Stimulated activated CD4-positive, alpha-beta T cell treated with anti-CD3 and anti-CD28 coated beads, Interleukin-12 subunit alpha, Interleukin-12 subunit beta, amount 100 ng/mL, for 48 hours (primary cell): ENCODE measurements around the gene BCAR1.
"Not testable (repeated sequence)": the region's sequence is repeated elsewhere in the genome, so short reads cannot be mapped to it uniquely, and the experiment has no call there.

Experiments
- DNase-seq, 3 donors: peaks; one replicate each; pipeline ENCODE4 v3.0.0-alpha.2; 2020; ENCODE audit warnings: low read depth in 2 of 3, low spot score in 1 of 3

The BCAR1 gene

DNA sequence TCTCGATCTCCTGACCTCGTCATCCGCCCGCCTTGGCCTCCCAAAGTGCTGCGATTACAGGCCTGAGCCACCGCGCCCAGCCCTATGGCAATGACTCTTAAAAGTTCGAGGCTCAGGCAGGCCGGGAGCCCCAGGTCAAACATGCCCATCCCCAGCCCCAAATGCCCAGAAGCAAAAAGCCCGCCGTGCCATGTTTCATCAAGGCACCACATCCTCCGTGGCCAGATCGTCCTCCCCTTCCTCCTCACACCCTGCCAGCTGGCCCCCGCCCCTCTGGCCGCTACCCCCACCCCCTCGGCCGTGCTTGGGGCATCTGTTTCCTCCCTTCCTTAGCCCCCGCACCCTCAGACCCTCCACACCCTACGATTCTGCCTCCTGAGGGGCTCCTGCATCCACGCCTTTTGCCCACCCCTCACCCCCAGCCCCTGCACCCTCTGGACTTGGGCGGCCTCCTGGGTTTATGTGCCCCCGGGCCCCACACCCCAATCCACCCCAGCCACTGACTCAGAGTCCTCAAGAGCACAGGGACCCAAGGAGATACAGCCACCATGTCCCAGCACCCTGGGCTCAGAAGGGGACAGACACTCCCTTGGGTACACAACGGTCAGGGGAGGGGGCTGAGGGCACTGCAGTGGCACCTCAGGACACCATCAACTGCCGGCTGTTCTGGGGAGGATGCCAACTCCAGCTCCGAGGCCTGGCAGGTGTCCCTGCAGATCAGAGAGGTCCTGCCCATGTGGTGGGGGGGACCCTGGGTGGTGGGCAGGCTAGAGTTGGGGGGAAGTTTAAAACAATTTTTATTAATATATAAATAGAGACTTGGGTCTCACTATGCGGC is 25.5 kb downstream of the BCAR1 start:
- DNase-seq, result no peak

DNA sequence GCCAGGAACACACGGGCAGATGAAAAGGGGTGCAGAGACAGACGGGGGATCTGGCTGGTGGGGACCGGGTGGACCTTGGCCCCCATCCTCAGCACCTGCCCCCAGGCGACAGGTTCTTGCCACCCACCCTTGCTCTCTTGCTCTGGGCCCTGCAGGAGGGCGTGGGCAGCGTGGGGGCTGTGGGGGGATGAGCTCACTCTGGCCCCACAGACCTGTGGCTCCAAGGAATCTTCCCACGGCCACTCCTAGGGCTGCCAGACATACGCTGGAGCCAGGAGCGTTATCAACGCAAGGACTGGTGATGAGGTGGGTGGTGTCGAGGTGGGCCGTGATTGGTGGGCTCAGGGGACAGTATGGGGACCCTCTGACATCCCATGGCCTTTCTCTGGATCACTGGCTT is 26.3 kb downstream of the BCAR1 start:
- no peak for DNase-seq

DNA sequence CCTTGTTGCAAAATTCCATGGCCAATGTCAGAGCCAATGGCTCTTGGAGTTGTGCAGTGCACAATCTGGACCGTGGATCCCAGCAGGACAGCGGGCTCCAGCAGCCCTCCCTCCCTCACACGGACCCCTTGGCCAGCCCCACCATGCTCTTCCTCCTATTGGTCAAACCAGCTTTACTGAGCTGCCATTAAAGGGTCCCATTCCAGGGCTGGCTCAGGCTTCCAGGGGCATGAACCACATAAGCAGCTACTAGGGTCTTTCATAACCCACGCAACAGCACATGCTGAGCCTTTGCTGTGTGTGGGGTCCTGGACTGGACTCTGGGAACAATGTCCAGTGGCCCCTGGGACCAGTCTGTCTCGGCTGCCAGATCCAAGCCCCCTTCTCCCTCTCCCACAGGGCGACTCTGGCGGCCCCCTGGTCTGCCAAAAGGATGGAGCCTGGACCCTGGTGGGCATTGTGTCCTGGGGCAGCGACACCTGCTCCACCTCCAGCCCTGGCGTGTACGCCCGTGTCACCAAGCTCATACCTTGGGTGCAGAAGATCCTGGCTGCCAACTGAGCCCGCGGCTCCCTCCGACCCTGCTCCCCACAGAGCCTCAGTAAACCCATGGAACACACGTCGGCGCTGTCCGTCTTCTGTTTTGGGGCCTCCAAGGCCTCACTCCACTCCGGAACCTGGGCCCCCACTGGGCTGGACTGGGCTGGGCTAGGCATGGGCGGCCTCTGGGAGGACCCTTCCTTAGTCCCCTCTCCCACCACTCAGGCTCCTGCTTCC is 26.9 kb downstream of the BCAR1 start:
- DNase-seq, result no peak

DNA sequence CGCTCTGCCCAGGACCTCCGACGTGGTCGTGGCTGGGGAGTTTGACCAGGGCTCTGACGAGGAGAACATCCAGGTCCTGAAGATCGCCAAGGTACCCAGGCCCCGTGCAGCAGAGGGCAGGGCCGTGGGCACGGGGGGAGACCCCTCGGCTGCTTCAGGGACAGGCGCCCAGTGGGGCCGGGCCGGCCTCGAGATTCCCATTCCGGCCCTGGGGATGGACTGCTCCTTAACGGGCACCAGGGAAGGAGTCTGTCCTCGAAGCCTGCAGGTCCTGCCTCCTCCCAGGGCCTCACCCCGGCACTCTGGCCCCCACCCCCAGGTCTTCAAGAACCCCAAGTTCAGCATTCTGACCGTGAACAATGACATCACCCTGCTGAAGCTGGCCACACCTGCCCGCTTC is 28.3 kb downstream of the BCAR1 start:
- not testable (repeated sequence) for DNase-seq

DNA sequence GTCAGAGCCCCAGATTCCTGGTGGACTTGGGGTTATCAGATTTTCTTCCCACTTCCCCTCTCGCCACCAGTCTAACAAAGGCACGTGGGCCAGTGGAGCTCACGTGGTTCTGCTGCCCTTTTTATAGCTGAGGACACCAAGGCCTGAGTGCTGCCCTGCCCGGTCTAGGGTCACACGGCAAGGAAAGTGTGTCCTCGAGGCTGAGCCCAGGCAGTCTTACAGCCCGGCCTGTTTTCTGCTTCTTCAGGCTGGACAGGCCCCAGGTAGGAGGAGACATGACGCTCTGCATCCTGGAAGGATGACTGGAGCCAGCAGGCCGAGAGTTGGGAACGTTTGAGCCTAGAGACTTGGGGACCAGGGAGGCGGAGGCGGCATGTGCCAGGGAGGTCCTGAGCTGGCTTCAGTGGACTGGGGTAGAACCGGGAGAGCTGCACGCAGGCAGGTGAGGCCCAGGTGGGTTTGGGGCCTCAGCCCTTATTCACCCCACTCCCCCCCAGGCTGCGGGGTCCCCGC is 29.1 kb downstream of the BCAR1 start:
- DNase-seq, result no peak

DNA sequence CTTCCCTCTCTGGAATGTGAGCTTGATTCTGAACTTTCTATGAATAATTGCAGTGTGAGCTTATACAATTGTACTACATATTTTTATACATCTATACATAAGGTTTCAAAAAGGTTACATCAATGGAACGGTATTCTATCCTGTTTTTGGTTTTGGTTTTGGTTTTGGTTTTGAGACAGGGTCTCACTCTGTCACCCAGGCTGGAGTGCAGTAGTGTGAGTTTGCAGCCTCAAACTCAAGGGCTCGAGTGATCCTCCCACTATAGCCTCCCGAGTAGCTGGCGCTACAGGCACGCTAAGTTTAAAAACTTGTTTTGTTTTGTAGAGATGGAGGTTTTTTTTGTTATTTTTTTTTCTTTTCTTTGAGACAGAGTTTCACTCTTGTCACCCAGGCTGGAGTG is 31.6 kb downstream of the BCAR1 start:
- DNase-seq, result peak in 1 of 3 donors; percentile 13

DNA sequence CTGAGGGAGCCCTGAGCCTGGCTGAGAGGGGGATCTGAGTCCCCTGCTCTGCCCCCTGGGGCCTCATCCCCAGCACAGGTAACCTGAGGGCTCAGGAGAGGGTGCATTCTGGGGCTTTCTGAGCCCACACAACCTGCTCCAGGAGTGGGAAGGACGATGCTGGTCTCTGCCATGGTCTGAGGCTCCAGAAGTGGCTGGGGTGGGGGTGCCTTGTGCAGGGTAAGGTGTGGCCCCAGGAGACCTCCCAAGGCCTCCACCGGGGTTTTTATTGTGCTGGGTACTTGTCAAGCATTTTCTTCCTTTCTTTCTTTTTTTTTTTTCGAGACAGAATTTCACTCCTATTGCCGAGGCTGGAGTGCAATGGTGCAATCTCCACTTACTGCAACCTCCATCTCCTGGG is 32.3 kb downstream of the BCAR1 start:
- DNase-seq, result no peak

DNA sequence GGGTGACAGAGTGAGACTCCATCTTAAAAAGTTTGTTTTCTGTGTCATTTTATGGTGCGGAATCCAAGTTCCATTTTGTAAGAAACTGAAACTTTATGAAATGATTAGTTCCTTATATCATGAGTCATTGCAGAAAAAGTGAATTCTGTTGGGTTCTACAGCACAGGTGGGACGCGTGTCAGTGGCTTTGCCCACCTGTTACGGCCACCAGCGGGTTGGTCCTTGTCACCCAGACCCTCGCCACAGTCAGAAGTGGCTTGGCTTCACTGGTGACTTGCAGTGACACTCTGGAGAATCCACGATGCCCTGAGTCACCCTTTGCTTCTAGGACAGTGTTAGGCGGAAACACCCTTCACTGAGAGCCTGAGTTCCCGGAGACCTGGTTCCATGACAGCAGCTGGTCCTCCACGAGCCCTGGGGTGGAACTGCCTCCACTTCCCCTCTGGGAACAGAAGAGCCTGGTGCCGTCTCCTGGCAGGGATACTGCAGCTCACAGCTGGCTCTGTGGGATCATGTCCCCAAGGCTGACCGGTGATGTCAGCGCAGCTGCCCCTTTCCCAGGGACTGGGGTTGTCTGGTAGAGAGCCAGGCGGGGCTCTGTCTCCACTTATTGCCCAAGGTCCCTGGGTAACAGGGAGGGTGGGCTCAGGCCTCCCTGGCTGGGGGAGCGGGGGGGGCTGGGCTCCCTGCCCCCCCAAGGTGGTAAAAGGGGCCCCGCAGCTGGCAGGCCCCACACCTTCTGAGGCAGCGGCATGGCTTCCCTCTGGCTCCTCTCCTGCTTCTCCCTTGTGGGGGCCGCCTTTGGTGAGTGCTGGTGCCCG is 33.0 kb downstream of the BCAR1 start, which contains the start of gene CTRB1:
Gene CTRB1 (plus strand): TSS at position 733 of the 821 bp plus-strand sequence. CDS start 20 bp downstream, at position 753.
- no peak for DNase-seq

DNA sequence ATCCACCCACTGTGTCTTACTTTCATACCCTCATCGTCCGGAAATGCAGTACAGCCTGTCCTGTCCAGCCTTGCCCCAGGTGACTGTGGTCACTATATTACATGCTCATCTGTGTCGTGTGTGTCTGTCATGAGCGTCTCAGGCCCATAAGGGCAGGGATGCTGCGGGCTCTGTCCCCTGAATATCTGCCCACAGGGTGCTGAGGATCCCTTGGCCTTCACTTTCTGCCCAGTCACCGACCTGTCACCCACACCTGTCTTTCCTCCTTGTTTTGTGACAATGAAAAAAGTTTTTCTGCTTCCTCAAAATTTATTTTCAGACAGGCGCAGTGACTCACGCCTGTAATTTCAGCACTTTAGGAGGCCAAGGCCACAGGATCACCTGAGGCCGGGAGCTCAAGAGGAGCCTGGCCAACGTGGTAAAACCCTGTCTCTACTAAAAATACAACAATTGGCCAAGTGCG is 34.0 kb downstream of the BCAR1 start:
- no peak for DNase-seq

DNA sequence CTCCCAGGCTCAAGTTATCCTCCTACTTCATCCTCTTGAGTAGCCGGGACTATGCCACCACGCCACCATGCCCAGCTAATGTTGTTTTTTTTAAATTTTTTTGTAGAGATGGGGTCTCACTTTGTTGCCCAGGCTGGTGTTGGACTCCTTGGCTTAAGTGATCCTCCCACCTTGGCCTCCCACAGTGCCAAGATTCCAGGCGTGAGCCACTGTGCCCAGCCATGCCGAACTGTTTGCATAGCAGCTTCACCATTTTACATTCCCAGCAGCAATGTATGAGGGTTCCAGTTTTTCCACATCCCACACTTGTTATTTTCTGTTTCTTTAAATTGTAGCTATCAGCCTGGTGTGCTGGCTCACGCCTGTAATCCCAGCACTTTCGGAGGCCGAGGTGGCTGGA is 34.8 kb downstream of the BCAR1 start:
- DNase-seq, result no peak

DNA sequence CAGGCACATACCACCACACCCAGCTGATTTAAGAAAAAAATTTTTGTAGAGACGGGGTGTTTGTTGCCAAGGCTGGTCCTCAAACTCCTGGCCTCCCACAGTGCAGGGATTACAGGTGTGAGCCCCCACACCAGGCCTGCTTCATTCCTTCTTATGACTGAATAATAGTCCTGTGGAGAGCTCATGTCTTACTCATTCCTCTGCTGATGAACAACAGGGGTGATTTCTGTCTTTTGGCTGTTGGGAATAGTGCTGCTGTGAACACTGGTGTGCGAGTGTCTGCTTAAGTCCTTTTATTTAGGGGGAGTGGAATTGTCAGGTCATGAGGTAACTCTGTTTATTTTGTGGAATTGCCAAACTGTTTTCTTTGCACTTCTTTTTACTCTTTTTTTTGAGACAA is 35.3 kb downstream of the BCAR1 start:
- no peak for DNase-seq

DNA sequence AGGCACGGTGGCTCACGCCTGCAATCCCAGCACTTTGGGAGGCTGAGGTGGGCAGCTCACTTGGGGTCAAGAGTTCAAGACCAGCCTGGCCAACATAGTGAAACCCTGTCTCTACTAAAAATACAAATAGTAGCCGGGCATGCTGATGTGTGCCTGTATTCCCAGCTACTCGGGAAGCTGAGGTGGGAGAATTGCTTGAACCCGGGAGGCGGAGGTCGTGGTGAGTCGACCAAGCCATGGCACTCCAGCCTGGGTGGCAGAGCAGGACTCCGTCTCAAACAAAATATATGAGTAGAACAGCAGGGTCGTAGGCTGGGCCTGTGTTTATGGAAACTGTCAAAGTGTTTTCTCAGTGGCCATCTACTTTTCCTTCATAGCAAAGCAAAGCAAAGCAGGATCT is 40.1 kb downstream of the BCAR1 start:
- DNase-seq, result not testable (repeated sequence)

DNA sequence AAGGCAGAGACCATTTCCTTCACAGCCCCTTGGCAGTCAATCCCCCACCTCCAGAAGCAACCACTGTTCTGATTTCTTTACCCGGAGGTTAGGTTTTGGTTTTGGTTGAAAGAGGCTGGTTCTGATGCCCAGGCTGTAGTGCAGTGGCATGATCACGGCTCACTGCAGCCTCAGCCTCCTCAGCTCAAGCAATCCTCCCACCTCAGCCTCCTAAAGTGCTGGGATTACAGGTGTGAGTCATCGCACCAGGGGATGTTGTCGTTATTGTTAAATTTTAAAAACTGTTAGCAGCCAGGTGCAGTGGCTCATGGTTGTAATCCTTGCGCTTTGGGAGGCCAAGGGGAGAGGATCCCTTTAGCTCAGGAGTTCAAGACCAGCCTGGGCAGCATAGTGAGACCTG is 41.5 kb downstream of the BCAR1 start:
- DNase-seq, result no peak

DNA sequence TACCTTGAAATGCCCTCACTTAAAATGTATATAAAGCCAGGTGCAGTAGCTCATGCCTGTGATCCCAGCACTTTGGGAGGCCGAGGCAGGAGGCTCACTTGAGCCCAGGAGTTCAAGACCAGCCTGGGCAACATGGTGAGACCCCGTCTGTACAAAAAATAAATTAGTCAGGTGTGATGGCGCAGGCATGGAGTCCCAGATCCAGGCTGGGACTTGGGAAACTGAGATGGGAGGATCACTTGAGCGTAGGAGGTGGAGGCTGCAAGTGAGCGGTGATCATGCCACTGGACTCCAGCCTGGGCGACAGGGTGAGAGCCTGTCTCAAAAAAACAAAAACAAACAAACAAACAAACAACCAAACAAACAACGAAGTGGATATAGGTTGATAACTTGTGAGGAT is 41.9 kb downstream of the BCAR1 start:
- DNase-seq, result not testable (repeated sequence)

DNA sequence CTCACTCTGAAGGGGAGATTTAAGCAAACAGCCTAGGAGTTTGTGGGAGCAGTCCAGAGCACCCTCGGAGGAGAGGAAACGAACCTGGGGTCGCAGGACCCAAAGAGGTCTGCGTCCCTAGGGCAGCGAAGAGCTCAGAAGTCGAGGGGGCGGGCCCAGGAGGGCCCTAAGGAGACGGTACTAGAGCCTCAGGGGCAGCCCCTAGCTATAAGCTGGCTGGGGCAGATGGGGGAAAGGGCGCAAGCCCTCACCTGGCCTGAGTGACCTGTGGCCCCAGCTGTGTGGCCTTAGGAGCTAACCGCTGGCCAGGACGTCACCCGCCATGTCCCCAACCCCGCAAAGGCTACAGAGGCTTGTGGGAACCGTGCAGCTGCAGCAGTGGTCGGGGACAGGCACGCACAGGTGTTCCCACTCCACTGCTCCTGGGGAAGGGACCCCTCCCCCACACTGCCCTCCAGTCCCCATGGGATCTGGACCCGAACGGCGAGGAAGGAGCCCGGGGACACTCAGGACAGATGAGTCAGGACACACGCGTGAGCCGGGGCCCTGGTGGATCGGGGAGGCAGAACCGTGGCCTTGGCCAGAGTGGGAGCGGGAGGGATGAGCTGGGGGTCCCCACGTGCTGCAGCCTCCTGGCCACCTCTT is 42.4 kb downstream of the BCAR1 start:
- DNase-seq, result no peak

DNA sequence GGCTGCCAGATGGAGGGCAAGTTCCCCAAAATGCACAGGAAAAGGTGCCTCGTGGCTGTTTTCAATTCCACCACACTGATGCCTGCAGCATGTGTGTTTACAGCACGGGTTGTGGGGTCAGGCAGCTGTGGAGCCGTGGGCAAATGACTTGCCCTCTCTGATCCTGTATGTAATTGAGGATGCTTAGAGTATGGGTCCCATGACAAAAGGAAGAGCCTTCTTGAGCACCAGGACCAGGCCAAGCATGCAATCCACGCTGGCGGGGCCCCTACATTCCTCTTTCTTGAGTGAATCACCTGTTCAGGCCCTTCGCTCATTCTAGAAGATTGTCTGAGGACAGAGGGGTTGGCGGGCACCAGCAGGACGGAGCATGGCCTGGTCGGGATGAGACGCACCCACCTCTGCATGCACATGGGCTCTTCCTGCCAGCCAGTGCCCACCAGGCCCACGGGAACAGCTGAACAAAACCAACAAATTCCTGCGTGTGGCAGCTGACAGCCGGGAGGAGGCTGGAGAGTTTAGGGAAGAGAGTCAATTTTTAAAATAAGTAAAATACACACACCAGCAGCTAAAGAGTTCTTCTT is 43.1 kb downstream of the BCAR1 start:
- no peak for DNase-seq

DNA sequence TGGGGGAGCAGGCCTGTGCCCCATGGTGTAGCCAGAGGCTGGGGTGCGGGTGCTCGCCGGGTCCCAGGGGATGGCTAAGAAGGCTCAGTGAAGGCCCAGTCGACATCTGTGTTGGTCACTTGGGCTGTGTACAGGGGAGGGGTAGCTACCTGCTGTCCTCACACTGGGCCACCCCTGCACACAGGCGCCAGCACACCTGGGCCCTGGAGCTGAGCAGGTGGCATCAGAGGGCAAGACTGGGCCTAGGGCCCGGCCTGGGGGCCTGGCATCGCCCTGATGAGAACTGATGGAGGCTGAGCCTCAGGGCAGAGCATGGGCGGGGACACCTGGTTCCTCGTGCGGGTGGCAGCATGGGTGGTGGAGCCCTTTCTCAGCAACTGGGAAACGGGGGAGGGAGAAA is 43.6 kb downstream of the BCAR1 start:
- DNase-seq, result no peak

DNA sequence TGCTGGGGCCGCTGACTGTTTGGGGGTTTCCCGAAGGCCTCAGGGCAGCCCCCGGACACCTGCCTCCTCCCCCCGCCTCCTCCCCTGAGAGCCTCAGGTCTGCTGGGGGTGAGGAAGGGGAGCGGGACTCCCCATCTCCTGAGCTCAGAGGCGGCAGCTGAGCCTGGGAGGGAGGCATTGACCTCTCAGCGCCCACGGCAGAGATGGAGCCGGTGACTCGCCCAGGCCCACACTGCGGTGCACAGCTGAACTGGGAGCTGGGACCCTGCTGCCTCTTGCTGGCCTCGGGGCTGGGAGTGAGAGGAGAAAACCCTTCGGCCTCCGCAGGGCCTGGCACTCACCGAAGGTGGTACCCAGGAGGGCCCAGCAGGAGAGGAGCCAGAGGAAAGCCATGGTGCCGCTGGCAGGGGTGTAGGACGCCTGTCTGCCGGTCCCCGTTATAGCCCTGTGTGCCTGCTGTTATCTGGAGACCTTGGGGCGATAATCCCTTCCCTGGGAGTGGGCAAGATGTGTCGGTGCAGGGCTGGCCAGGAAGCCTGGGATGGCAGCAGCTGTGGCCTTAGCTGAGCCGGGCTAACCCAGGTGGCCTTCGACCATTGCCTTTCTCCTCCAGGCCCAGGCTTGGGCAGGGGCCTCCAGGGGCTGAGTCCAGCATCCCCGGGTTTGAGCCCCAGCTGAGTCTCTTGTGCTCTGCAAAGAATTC is 44.5 kb downstream of the BCAR1 start, which contains the start of gene CTRB2:
Gene CTRB2 (minus strand): TSS at position 413 of the 703 bp plus-strand sequence. CDS start 20 bp downstream, at position 393.
- DNase-seq, result no peak

DNA sequence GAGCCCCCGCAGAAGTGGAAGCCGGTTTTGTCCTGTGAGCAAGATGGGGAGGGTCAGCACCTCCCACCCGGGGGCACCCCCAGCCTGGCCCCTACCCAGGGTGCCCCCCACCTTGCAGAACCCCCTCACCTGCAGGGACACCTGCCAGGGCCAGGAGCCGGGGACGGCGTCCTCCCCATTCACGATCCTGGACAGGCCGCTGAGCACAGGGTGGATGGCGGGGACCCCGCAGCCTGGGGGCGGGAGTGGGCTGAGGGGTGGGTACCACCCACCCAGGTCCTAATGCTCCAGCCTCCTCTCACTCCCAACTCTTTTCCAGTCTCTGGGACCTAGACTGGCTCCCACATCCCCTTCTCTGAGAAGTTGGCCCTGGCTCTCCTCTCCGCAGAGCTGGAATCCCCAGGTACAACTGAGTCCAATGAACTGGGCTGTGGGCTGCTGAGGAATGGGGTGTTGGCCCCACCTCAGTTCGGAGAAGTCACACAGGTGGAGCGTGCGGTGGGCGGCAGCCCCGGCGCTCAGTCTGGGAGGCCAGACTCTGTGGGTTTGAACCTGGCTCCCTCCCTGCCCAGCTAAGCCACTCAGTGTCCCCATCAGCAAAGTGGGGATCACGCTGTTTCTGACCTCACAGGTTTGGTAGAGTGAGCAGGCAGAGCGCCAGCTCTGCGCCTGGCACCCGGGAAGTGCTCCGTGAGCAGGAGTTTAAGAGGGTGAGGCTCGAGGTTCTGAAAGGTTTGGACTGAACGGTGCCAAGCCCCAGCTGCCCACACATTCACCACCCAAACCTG is 45.3 kb downstream of the BCAR1 start:
- not testable (repeated sequence) for DNase-seq
